ENCODE data around the gene SH3TC2.

SH3TC2 gene

DNA sequence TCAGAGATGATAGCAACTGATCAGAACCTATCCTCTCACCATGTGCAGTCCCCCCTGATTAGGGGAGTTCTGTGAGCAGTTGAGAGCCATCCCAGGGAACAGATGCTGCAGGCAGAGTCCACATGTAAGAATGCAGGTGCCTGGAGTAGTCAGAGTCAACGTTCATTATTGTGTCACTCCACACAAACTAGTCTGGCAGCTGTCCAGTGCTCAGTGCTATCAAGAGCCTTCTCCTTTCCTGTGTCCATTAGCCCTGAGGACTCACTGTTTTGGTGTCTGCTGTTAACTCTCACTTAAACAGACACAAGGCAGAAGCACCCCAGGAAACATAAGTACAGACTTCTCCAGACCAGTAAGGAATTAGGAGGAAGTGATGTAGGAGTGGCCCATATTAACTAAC is 2.5 kb downstream of the SH3TC2 start:
- DNase-seq (ENCODE audit: low read depth, low spot score): no peak

DNA sequence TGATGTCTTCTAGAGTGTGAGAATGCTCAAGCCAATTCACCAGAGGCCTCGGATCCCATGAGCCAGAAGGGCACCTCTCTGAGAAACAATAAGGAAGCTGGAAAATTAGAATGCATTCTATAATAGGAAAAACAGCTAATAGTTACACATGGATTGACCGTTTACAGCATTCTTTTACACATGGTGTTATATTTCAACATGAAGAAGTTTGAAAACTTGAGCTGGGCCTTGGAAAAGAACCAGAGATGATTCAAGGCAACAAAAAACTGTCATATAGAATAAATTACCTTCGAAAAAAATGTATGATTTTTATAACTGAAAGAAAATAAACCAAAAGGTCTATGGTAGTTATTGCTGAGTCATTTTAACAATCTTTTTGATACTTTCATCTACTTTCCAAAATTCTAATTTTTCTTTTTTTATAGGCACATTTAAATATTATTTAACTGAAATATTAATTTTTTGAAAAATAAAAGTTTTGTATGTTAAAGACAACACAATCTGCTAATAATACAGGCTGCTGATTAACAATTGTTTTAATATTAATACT is 6.2 kb downstream of the SH3TC2 start:
- no peak for DNase-seq (ENCODE audit: low read depth, low spot score)

DNA sequence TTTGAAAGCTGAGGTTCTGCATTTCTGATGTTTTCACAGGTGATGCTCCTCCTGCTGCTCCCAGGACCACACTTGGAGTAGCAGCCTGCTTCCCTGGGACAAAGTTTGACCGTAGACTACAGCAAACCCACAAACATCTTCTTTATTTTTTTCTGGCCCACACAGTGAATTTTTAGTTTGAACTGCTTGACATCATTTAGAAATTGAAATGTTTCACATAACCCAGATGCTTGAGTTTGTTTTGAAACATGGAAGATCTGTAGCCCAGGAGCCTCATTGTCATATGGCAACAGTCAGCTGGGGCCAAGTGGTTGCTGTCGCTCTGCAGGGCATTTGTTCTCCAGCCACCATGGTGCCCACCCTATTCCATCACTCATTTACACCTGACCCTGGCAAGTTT is 8.4 kb downstream of the SH3TC2 start:
- no peak for DNase-seq (ENCODE audit: low read depth, low spot score)

DNA sequence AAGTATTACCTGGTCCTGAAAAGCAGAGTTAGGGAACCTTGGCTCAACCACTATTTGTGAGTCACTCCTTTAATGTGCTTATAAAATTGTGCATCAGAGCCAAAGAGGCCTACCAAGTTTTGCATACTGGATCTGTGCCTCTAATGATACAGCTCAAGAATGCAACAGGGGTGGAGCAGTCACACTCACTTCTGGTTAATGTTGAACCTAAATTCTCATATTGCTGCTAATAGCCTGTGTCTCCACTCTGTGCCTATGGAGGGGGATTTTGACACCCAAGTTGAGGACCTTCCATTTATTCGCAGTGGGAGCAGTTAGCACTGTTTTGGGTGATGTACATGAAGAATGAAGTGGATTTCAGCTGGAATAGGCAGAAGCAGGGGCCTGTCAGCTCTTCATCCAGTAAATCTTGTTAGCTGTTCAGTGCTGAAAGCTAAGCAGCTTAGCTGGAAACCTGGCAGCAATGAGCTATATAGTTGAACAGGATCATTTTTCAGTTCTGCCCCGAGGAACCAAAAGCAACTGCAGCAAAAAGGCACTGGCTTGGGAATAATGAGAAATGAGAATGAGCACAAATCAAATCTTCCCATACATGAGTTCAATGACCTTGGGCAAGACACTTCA is 9.7 kb downstream of the SH3TC2 start:
- no peak for DNase-seq (ENCODE audit: low read depth, low spot score)

DNA sequence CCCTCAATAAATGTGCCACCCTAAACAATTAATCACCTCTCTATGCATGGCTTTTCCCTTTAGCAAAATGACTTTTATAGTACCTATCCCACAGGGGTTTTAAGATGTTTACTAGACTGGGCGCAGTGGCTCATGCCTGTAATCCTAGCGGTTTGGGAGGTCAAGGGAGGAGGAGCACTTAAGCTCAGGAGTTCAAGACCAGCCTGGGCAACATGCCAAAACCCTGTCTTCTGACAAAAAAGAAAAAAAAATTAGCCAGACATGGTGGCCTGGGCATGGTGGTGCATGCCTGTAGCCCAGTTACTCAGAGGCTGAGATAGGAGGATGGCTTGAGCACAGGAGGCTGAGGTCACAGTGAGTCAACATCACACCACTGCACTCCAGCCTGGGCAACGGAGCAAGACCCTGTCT is 13.5 kb downstream of the SH3TC2 start:
- DNase-seq (ENCODE audit: low read depth, low spot score): no peak

DNA sequence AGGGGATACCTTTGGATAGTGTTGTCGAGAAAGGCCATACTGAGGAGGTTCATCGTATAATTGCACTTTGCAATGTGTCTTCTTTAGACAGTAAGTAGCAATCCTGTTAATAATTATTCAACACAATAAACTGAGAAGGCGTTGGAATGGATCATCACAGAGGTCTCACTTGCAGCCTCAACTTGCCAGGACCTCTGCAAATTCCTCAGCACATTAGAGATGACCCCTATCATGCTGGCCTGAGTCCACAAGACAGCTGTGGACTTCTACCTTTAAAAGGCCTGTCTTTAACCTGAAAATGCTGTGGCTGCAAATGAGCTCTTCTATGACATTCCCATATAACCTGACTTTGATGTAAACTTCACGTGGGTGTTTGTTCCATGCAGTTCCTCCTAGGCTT is 14.1 kb downstream of the SH3TC2 start:
- no peak for DNase-seq (ENCODE audit: low read depth, low spot score)

DNA sequence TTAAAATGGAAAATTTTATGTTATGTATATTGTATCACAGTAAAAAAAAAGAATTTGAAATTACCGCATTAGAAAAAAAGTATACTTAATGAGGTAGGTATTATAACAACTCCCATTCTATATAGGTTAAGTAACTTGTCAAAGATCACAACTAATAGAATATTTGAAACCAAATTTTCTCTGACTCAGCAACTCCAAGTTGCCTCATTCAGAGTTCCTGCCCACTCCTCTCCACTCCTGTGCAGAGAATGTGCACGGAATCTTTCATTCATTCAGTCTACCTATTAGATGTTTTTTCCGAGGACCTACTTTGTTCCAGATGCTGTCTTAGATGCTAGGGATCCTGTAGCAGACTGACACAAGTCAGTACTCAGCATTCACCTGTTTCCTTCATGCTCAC is 15.4 kb downstream of the SH3TC2 start:
- DNase-seq (ENCODE audit: low read depth, low spot score): no peak

DNA sequence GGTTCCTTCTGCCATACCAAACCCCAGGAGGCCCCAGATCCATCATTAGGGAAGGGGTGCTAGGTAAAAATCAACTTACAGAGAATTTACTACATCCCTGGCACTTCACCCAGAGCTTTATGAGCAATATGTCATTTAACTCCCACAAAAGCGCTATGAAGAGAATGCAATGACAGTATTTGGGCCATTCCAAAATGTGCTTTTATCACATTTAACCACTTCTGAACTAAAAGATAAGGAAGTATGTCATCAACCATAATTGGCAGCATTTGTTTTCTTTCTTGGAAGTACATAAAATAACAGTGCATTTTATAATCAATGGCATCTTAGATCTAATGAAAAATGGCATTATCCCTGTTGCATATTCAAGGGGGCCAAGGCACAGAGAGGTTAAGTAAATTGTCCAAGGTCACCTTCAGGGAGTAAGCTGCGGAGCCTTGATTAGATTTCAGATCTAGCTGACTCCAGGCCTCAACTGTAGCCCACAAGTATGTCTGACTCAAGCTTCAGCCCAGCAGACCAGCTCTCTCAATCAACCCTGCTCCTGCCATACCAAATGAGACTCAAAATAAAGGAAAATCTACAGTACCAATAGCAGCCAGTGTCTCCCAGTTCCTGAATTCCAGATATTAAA is 16.5 kb downstream of the SH3TC2 start:
- no peak for DNase-seq (ENCODE audit: low read depth, low spot score)

DNA sequence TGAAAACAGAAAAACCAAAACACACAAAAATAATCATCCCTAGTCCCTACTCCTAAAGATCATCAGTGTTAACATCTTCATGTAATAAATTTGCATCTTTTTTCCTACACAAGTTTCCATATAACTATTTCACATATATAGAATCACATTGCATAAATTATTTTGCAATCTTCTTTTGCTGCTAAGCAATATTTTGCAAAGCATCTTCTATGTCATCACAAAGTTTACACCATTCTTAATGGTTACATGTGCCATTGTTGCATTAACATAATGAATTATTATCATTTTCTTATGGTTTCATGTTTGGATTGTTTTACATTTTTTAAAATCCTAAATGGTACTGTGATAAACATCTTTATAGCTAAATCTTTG is 17.8 kb downstream of the SH3TC2 start:
- no peak for DNase-seq (ENCODE audit: low read depth, low spot score)

DNA sequence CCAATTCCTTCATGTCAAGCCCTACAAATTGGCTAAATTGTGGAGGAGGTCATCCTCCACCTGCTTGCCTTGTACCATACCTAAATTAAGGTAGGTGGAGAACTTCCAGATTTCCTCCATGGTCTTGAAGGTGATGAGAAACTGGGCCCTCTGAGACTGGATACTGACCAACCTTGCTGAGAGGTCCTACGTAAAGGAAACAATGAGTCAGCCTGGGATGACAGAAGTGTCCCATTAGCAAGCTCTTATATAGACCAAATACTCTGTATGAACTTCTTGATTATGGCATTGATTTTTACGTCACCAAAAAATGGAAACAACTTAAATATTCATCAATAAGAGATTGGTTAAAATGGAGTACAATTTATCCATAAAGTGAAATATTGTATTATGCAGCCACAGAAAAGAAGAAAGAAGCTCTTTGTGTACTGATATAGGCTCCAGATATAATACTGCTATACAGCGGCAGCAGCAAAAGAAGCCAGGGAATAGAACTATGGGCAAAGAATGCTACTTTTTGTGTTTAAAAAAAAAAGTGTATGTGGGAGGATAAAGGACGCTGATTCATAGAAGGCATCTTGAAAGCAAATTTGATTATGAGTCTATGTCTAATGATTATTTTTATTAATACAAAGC is 18.3 kb downstream of the SH3TC2 start:
- no peak for DNase-seq (ENCODE audit: low read depth, low spot score)

DNA sequence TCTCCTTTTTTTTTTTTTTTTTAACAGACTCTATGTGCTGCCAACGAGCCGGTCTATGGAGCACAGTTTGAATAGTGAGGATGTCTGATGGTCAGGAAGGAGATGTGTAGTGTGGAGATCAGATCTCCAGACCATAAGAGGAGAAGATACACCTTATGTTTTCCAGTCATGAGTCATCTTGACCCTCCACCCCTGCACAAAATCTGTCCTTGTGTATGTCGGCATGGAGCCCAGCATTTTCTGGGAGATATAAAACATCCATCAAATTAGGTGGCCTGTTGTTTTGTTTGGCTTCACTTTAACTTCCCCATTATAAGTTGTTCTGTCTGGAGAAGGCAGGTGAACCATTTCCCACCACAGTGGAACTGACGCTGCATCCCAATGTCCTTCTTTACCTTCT is 19.2 kb downstream of the SH3TC2 start:
- DNase-seq (ENCODE audit: low read depth, low spot score): no peak

DNA sequence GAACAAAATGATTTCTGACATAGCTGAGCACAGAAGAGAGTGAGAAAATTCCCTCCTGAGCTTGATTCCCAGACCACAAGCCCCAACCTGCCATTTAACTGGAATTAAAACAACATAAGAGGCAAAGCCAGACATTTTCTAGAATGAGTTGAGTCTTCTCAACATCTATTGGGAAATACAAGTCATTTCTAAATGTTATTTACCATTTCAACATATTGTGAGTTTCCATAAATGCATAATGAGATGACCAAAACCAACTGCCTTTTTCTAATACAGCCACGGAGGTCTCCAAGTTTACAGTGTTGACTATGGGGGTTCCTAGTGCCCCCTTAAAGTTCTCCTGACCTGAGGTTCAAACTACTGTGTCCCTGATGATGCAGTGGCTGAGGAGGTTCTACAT is 20.0 kb downstream of the SH3TC2 start:
- no peak for DNase-seq (ENCODE audit: low read depth, low spot score)

DNA sequence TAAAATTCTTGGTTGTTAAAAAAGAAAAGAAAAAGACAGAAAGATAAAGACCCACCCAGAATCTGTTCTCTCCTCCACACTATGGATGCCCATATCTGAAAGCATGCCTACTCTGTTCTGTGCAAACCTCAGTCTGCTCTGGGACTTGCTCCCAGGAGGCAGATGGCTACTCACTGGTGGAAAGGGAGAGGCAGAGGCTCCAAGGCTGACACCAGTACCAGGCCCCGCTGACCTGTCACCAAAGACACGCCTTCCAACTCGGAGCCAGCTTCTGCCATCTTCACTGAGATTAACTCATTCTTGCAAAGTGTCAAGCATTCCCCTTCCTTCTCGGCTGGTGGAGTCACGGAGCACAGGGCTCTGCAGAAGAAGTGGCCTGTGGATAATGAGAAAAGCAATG is 21.6 kb downstream of the SH3TC2 start:
- DNase-seq (ENCODE audit: low read depth, low spot score): no peak

DNA sequence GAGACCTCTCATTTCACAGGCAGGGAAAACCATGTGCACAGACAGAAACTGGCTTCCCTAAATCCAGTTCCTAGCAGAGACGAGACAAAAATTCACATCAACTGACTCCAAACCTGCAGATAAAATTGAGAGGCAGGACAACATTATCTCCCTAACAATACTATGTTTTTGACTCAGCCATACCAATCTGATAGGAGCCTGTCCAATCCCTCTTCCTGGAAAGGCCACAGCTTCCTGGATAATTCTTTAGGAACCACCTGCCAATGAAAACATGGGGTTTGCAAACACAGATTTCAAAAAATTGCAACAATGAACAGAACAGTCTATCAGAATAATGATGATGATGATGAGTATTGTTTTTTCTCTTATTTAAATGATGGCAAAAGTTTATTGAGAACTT is 22.4 kb downstream of the SH3TC2 start:
- no peak for DNase-seq (ENCODE audit: low read depth, low spot score)

DNA sequence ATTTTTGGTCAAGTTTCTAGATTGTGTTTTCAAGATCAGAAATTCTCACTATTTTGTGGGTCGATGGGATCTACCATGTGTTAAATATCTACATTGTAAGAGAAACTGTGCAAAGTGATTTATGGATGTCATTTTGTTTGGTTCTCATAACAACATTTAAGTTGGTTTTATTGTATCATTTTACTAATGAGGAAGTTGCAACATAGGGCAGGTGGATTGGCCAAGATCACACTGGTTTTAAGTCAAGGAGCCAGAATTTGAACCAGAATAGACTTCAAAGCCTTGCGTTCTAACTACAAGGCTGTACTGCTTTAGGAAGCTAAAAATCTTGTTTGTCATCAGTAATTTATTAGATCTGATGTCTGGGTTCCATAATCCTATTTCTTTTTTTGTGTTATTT is 23.4 kb downstream of the SH3TC2 start:
- no peak for DNase-seq (ENCODE audit: low read depth, low spot score)

DNA sequence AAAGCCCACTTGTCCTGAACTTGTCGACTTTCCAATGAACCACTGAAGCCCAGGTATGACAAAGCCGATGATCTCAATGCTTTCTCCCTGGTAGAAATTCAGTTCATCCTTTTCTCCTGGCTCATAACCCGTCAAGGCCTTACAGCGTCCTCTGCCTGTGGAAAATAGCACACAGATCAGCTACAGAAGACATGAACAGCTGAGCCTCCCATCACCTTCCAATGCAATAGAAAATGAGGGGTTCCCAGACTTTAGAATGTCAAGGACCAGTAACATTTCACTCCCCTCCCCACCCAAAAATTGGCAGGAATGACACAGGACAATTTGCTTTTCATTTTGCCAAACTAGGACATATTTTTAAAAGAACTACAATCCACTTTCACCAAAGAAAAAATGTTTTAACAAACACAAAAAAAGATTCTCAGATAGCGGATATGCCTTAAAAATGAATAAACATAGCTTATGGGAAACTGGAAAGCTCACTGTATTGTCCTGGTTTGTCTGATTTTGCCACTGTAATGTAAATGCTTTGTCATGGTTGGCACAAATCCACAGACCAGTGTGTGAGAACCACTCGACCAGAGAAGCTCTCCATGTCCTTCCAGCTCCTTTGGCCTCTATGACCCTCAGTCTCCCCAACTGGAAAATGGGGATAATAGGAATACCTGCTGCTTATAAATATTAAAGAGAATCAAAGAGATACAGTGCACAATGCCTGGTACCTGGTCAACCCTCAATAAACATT is 24.4 kb downstream of the SH3TC2 start:
- no peak for DNase-seq (ENCODE audit: low read depth, low spot score)

DNA sequence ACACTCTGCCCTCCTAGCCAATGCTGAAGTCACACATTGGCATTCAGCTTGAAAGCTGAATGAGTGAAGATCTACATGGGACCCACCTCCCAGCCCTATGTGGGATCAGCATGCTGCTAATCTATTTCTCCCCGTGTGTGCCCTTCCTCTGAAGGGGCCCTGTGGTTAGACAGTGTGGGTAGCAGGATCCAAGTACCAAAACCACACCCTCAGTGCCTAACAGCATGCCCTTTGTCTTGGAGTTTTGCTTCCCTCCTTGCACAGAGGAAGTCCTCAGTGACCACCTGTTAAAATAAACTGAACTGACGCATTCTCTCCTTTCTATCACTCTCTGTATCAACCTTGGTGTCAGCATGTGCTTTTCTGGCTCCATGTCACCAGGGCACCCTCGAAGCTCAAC is 25.0 kb downstream of the SH3TC2 start:
- DNase-seq (ENCODE audit: low read depth, low spot score): no peak

DNA sequence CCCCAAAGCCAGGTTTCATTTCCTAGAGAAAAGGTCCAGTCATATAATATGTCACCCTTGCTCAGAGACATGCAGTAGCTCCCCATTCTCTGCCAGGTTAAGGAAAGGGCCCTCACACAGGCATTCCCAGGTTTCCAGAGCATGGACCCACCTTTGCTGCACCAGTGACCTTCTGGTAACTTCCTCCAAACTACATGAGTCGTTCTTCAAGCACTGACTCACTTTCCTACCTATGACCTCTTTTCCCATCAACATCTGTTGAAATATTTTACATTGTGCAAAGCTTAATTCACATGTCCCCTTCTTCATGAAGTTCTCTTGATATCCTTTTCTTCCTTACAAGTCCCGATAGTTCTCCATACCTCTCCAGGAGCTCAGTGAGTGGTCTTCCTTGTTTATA is 25.9 kb downstream of the SH3TC2 start:
- no peak for DNase-seq (ENCODE audit: low read depth, low spot score)

DNA sequence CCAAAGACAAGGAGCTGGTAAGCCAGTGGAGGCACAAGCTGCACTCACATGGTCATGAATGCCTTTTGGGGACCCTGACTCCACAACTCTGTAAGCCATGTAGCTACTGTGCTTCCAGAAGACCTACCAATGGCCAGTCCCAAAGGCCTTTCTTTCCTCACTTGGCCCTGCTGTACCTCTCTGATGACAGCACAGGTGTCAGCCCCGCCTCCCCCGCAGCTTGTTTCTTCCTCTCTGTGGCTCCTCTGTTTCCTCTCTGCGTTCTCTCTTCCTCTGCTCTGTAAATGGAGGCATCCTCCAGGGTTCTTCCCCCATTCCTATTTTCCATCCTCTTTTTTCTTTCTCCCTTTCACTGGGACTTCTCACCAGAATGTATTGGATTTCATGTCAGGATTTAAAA is 26.7 kb downstream of the SH3TC2 start:
- DNase-seq (ENCODE audit: low read depth, low spot score): no peak

DNA sequence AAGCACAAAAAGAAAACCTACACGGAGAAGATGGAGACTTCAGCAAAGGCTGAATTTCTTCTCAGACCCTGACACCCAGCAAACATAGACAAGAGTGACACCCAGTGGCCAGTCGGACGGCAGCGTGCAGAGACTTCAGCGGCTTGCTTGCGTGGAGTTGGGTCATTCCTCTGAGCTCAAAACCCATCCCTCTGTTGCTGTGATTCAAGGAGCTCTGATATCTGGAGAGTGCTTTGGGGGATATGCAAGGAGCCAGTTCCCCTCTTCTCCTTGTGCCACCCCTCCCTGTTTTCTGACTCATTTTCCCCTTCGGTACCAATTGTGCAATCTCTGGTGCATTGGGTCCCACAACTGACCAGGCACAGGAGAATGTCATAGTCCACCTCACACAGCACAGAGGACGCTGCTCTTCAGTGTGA is 27.5 kb downstream of the SH3TC2 start:
- DNase-seq (ENCODE audit: low read depth, low spot score): peak; percentile 28

DNA sequence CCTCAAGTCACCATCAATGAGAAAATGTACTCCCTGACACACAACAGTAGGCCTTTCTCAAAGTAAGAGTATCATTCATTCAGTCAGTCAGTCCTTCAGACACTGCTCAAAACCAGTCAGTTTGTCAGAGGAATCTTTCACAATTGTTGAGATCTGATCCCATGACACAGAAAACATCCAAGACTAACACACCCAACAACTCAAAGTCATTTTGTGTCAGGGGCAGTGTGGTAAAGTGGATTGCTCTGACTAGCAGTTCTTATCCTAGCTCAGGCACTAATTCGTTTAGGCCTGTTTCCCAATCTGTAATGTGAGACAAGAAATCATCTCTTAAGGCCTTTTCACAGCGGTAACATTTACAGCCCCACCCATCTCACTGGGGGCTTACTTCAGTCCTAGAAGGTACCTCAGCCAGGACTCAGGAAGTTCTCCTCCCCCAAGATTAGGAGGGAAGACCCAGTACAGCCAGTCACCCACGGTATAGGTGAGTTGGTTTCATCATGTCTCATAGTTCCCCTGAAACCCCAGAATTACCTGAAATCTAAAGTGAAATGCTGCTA is 31.9 kb downstream of the SH3TC2 start:
- no peak for DNase-seq (ENCODE audit: low read depth, low spot score)

DNA sequence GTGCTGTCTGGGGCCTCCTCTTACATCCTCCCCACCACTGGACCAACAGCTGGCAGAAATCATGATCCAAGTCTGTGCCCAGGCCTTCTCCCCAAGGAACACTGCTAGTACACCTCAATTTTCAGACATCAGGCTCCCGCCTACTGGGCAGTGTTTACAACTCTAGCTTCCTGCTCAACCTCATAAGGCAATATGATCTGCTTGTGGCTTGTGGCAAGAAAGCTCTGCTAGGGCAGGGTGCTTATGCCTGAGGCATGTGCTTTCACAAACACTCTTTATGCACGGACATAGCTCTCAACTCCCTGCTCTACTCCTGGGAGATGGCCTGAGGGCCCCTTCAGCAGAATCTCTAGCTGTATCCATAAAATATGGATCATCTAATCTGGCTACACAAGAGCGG is 32.5 kb downstream of the SH3TC2 start:
- no peak for DNase-seq (ENCODE audit: low read depth, low spot score)
